Neural cell (in vitro differentiated cells): ENCODE measurements around the gene SLC17A2. TPM values are rescaled to one million over a fixed set of nuclear protein-coding genes. Genes with fewer than 3 reads are reported as not detected.

Experiments
- H2AFZ ChIP-seq: fragments of 200-600, 300-800 bp; sonication (generic), shearing (Covaris generic); 2 replicates; pipeline ENCODE4 v1.6.0; 2014; ENCODE audit warnings: low read depth, mild to moderate bottlenecking, antibody characterized with exemption, low read length, moderate library complexity
- H3F3A ChIP-seq: fragments of 200-600 bp; shearing (Covaris generic); 2 replicates; pipeline ENCODE4 v1.6.1; 2016; ENCODE audit warnings: mild to moderate bottlenecking, moderate library complexity, mixed read lengths, antibody characterized with exemption, low read length; ENCODE audit not compliant: insufficient read depth, poor library complexity, severe bottlenecking
- H3K27ac ChIP-seq: fragments of 200-600, 300-800 bp; sonication (generic), shearing (Covaris generic); 2 replicates; pipeline ENCODE4 v1.5.1; 2014; ENCODE audit warnings: mild to moderate bottlenecking, low read length, moderate library complexity
- H3K27me3 ChIP-seq: fragments of 300-800, 200-600 bp; sonication (generic), shearing (Covaris generic); 2 replicates; pipeline ENCODE4 v1.6.0; 2014; ENCODE audit warnings: mild to moderate bottlenecking, low read depth, low read length, moderate library complexity; ENCODE audit not compliant: insufficient read depth
- H3K36me3 ChIP-seq: fragments of 300-800, 200-600 bp; sonication (generic), shearing (Covaris generic); 2 replicates; pipeline ENCODE4 v1.5.1; 2014; ENCODE audit warnings: mild to moderate bottlenecking, antibody characterized with exemption, low read length, moderate library complexity; ENCODE audit not compliant: insufficient read depth
- H3K4me2 ChIP-seq: fragments of 300-800, 200-600 bp; sonication (generic), shearing (Covaris generic); 2 replicates; pipeline ENCODE4 v1.6.0; 2014; ENCODE audit warnings: mild to moderate bottlenecking, low read length
- H3K4me3 ChIP-seq: fragments of 300-800, 200-600 bp; sonication (generic), shearing (Covaris generic); 2 replicates; pipeline ENCODE4 v1.5.1; 2014; ENCODE audit warnings: mild to moderate bottlenecking, low read length, moderate library complexity
- H3K79me2 ChIP-seq: fragments of 200-600 bp; shearing (Covaris generic); replicated peaks from 2 replicates; pipeline ENCODE4 v1.6.0; 2014; ENCODE audit warnings: mild to moderate bottlenecking, low read length, moderate library complexity; ENCODE audit not compliant: insufficient read depth
- H3K9ac ChIP-seq: fragments of 300-800, 200-600 bp; sonication (generic), shearing (Covaris generic); 2 replicates; pipeline ENCODE4 v1.6.1; 2016; ENCODE audit warnings: mild to moderate bottlenecking, low read length, mixed read lengths
- H3K9me2 ChIP-seq: fragments of 200-600 bp; shearing (Covaris generic); 2 replicates; pipeline ENCODE4 v1.6.1; 2016; ENCODE audit warnings: mild to moderate bottlenecking, low read length, mixed read lengths; ENCODE audit not compliant: insufficient read depth
- H3K9me3 ChIP-seq: fragments of 200-600, 300-800 bp; sonication (generic), shearing (Covaris generic); 2 replicates; pipeline ENCODE4 v1.6.1; 2016; ENCODE audit warnings: mild to moderate bottlenecking, mixed run types, low read length, moderate library complexity, mixed read lengths
- H4K20me1 ChIP-seq: fragments of 200-600 bp; shearing (Covaris generic); 2 replicates; pipeline ENCODE4 v1.6.1; 2016; ENCODE audit warnings: mild to moderate bottlenecking, mixed run types; ENCODE audit not compliant: insufficient read depth
- CTCF ChIP-seq: fragments of 450-650 bp; IDR thresholded peaks from 2 replicates; pipeline ENCODE4 v1.5.1; 2014; ENCODE audit warnings: antibody characterized with exemption, mild to moderate bottlenecking, moderate library complexity; ENCODE audit not compliant: poor library complexity, severe bottlenecking
- EP300 ChIP-seq: fragments of 450-650 bp; conservative IDR thresholded peaks from 2 replicates; pipeline ENCODE4 v1.6.1; 2014; ENCODE audit warnings: antibody characterized with exemption, mild to moderate bottlenecking, moderate library complexity; ENCODE audit not compliant: poor library complexity, severe bottlenecking
- EZH2 ChIP-seq: fragments of 200-600, 300-800 bp; shearing (Covaris generic), sonication (generic); IDR thresholded peaks from 2 replicates; pipeline ENCODE4 v1.6.1; 2014; ENCODE audit warnings: antibody characterized with exemption, low read length, borderline replicate concordance, mild to moderate bottlenecking; ENCODE audit not compliant: insufficient read depth, poor library complexity, severe bottlenecking
- MXI1 ChIP-seq: fragments of 450-650 bp; conservative IDR thresholded peaks from 2 replicates; pipeline ENCODE4 v1.6.1; 2014; ENCODE audit warnings: antibody characterized with exemption, mild to moderate bottlenecking; ENCODE audit not compliant: poor library complexity, severe bottlenecking
- POLR2AphosphoS5 ChIP-seq: IDR thresholded peaks from 2 replicates; pipeline ENCODE4 v1.6.1; 2012
- RAD21 ChIP-seq: fragments of 450-650 bp; conservative IDR thresholded peaks from 2 replicates; pipeline ENCODE4 v1.6.1; 2014; ENCODE audit warnings: antibody characterized with exemption, mild to moderate bottlenecking, moderate library complexity
- REST ChIP-seq: IDR thresholded peaks from 2 replicates; pipeline ENCODE4 v1.6.1; 2012; ENCODE audit warnings: borderline replicate concordance
- SMC3 ChIP-seq: fragments of 450-650 bp; conservative IDR thresholded peaks from 2 replicates; pipeline ENCODE4 v1.6.1; 2014; ENCODE audit warnings: antibody characterized with exemption, mild to moderate bottlenecking, moderate library complexity; ENCODE audit not compliant: poor library complexity
- TAF1 ChIP-seq: IDR thresholded peaks from 2 replicates; pipeline ENCODE4 v1.6.1; 2012; ENCODE audit warnings: low read depth
- polyA plus RNA-seq: library from polyadenylated mRNA; depleted of rRNA; stranded (reverse); fragments of >200 nt; gene quantifications from 2 replicates; pipeline ENCODE4 v1.2.3, GENCODE V29; 2014

The SLC17A2 gene
- polyA plus RNA-seq, 1 donor from 2014 or later = not detected

GRCh38 chr6:25972128-25972527 lies 41.6 kb upstream of the SLC17A2 start:
- Histone ChIP-seq H3K79me2 (no peaks in the 10 kb centered on the region), H3K9me2 (no peaks in the 10 kb centered on the region), H3K9me3 (no peaks in the 10 kb centered on the region), H2AFZ (no peak overlapping the region), H3F3A (no peaks in the 10 kb centered on the region), H3K27ac (no peak overlapping the region), H3K36me3 (no peaks in the 10 kb centered on the region), H3K4me3 (no peak overlapping the region), H3K9ac (no peak overlapping the region), H3K4me2 (no peak overlapping the region), H3K27me3 (no peaks in the 10 kb centered on the region), H4K20me1 (no peaks in the 10 kb centered on the region)
- TF ChIP-seq RAD21 = no peak
- TF ChIP-seq CTCF = no peak

- H3K4me3 ChIP-seq = no peak overlapping the region
- no peaks in the 10 kb centered on the region for H3K79me2 ChIP-seq
- H4K20me1 ChIP-seq = no peaks in the 10 kb centered on the region
- no peak overlapping the region for H3K4me2 ChIP-seq
- H3F3A ChIP-seq = no peaks in the 10 kb centered on the region
- no peak overlapping the region for H2AFZ ChIP-seq
- H3K9me3 ChIP-seq = no peaks in the 10 kb centered on the region
- H3K9me2 ChIP-seq = no peaks in the 10 kb centered on the region
- H3K27me3 ChIP-seq = no peaks in the 10 kb centered on the region
- no peak overlapping the region for H3K27ac ChIP-seq
- no peak overlapping the region for H3K9ac ChIP-seq
- H3K36me3 ChIP-seq = no peaks in the 10 kb centered on the region
- no peak for TF ChIP-seq EZH2
- no peak for TF ChIP-seq REST
- no peak for TF ChIP-seq TAF1
- TF ChIP-seq CTCF = no peak
- no peak for TF ChIP-seq POLR2AphosphoS5
- no peak for TF ChIP-seq RAD21
- no peak for TF ChIP-seq MXI1
- no peak for TF ChIP-seq SMC3
- TF ChIP-seq EP300 = no peak
These were observed 40.8 kb upstream of the SLC17A2 start for GRCh38 chr6:25971187-25971821.
